HG03159 (cell line): ENCODE data around the gene MRPS6.

Experiments used
- ATAC-seq: cut with Tn5 transposase; IDR thresholded peaks from one replicate; pipeline ENCODE4 v1.9.1; 2021; ENCODE audit warnings: mild to moderate bottlenecking, moderate library complexity; ENCODE audit not compliant: unreplicated experiment

Gene MRPS6

DNA sequence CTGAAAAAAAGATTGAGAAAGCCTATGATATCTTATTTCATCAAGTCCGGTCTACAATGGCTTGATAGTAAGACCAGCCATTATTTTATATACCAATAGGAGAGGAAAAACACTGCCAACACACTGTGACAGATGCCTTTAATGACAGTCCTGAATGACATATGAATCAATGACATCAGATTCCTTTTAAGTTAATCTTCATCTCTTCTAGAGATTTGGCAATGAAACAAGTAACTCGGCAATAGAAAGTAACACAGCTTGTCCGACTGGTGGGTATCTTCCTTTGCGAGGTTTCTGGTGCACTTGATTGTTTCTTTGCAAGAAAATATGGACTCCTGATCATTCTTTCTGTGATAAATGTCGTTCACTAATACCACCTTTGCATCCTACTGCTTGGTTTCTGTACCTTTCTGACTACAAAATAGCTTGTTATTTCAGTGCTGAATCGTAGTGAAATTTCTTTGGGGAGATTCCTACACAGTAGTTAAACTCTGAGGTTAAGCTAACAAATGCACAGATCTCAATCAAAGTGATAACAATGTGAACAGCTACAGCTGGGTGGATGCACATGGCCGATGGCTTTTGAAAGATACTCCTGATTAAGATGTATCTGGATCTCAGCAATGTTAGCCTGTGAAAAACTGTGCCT is 104.7 kb downstream of the MRPS6 start:
- no peak for ATAC-seq

- no peak for ATAC-seq
Observed at GRCh38 chr21:34179204-34179935, 106.0 kb downstream of the MRPS6 start.

GRCh38 chr21:34180407-34180806 is 107.0 kb downstream of the MRPS6 start:
- no peak for ATAC-seq

- no peak for ATAC-seq
Observed at GRCh38 chr21:34180826-34181359, 107.5 kb downstream of the MRPS6 start.

DNA sequence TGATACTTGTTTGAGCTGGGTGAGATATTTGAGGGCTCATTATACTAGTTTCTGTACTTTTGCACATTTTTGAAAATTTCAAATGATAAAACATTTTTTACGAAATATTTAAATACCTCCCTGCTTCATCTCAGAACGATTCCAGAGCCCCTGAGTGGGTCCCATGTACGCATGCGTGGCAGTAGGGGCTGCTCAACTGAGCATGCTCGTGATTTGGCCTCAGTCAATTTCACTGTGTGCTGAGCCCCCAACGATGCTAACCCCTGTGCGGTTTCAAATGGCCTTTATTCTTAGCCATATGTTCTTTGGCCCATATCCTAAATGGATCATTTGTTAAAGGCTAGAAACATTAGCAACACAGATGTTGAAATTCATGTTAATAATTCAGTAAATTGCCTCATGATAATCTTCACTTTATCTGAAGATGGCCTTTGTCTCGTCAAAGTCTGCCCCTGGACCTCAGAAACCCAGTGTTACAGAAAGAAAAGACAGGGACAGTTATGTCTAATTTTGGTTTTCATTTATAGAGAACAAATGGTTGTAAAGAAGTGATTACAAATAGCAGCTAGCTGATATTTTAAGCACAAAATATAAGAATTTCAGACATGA is 108.2 kb downstream of the MRPS6 start:
- no peak for ATAC-seq

- no peak for ATAC-seq
Observed at GRCh38 chr21:34182436-34182835, 109.1 kb downstream of the MRPS6 start.

DNA sequence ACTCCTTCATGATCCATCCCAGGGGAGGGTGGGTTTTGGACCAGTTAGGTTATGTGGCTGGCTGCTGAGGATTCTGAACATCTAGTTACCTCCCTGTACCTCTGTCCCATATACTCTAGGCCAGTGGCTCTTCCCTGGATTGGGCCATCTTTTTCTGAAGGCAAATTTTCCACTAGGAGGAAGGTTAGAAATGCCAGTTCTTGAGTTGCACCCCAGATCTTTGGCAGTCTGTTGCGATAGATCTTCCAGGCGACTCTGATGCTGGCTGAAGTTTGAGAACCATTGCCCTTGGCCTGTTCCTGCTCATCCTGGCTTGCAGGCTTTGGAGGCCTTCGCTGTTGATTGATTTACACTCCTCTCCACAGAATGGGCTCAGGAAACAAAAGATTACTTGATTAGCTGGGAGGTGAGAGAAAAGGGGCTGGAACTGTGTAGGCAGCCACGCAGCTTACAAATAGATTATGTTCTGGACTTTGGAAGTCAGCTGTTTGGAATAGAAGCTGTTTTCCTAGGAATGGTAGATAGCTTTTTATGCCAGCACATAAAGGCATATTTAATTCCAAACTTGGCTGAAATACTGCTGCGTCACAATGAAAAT is 110.1 kb downstream of the MRPS6 start:
- ATAC-seq, result no peak

- ATAC-seq, result no peak
Observed at GRCh38 chr21:34184232-34184631, 110.9 kb downstream of the MRPS6 start.

DNA sequence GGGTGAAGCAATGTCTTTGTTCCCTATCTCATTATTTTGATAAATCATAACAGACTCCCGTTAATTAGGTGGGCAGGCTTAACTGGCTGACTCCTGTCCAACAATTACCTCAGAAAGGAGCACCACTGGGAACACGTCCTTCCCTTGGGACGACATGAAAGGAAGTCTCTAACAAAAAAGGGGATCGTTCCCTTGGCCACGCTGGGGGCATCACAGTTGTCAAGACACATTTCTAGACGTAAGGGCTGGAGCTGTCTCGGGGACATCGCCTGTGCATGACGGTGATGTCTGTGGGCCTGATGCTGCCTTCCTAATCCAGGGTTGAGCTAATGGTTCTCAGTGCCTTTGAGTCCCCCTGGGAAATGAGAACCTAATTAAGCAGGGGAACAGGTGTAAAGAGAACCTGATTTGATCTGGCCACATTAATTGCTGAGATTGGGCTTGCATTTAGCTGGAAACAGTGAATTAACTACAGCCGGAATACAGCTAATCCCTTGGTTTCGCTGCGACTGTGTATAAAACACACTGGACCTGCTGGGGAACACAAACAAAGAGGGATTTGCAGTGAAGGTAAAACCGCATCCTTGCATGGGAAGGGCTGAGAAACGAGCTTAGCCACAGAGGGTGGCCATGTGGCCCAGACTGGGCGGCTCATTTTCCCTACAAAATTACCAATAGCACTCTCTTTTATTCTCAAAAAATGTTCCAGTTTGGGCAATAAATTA is 111.8 kb downstream of the MRPS6 start:
- ATAC-seq, result no peak

- ATAC-seq, result no peak
Observed at GRCh38 chr21:34186109-34186719, 112.8 kb downstream of the MRPS6 start.

DNA sequence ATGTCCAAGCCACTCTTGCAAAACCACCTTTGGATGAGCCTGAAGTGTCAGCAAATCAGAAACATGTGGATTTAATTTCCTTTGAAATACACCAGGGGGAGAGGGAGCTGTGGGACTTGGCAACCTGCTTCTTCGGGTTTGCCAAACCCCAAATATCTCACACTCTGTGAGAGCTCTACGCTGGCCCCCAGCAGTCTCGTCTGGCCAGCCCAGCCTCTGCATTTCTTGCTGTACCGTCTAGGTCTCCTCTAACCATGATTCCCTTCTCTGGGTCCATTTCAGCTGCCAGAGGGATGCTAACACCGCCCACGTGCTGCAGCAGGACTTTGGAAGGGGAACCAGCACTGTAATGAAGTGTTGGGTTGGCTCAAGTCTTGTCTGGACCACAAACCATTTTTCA is 114.6 kb downstream of the MRPS6 start:
- no peak for ATAC-seq

- ATAC-seq, result no peak
Observed at GRCh38 chr21:34189506-34189905, 116.1 kb downstream of the MRPS6 start.

GRCh38 chr21:34190576-34191321 is 117.4 kb downstream of the MRPS6 start:
- ATAC-seq, result no peak

- no peak for ATAC-seq
Observed at GRCh38 chr21:34191876-34192275, 118.5 kb downstream of the MRPS6 start.
